SK-N-SH (cell line): ENCODE measurements around the gene MAST4. TPM values are rescaled to one million over a fixed set of nuclear protein-coding genes. Genes with fewer than 3 reads are reported as not detected.

Source experiments
- CTCF ChIA-PET: fragments of 300-600, 350-600 bp; formaldehyde crosslinking; extraction: SDS; loops from one replicate; lab custom pipeline; 2021; lab: Yijun Ruan, JAX
- POLR2A ChIA-PET: fragments of 350-600 bp; sonication (Branson Sonifier 250); formaldehyde crosslinking; extraction: SDS; loops from one replicate; lab custom pipeline; 2020; ENCODE audit warnings: antibody characterized with exemption, inconsistent platforms; lab: Yijun Ruan, JAX
- DNase-seq: peaks from one replicate; pipeline ENCODE4 v3.0.0; 2012
- H2AFZ ChIP-seq: fragments of 200-600 bp; sonication (generic); 2 replicates; pipeline ENCODE4 v1.8.1; 2016; ENCODE audit warnings: antibody characterized with exemption, mild to moderate bottlenecking, low read depth
- H3F3A ChIP-seq: fragments of 200-600 bp; sonication (generic); replicated peaks from 2 replicates; pipeline ENCODE3; 2016; ENCODE audit warnings: antibody characterized with exemption, mild to moderate bottlenecking; ENCODE audit not compliant: insufficient read depth
- H3K27ac ChIP-seq, 2 experiments: fragments of 200-500 bp in 1 of 2; fragments of 200-600 bp in 1 of 2; sonication (Bioruptor generic) in 1 of 2; sonication (generic), shearing (Covaris generic) in 1 of 2; 2 replicates each; pipeline versions ENCODE4 v1.5.1 to v1.6.1; 2014 to 2016; ENCODE audit warnings: low read depth in 2 of 2, inconsistent platforms in 1 of 2, low read length in 1 of 2, mild to moderate bottlenecking in 1 of 2, mixed read lengths in 1 of 2
- H3K27me3 ChIP-seq: fragments of 200-600 bp; sonication (generic), shearing (Covaris generic); 2 replicates; pipeline ENCODE4 v1.6.1; 2016; ENCODE audit warnings: mixed run types; ENCODE audit not compliant: insufficient read depth
- H3K36me3 ChIP-seq, 2 experiments: fragments of 200-500 bp in 1 of 2; fragments of 200-600 bp in 1 of 2; sonication (Bioruptor generic) in 1 of 2; sonication (generic) in 1 of 2; replicated peaks in 1 of 2; 2 replicates each; pipeline versions ENCODE3 to v1.5.1; 2014 to 2016; ENCODE audit warnings: low read length in 1 of 2, mild to moderate bottlenecking in 1 of 2; ENCODE audit not compliant: insufficient read depth in 2 of 2, control insufficient read depth in 1 of 2
- H3K4me1 ChIP-seq, 2 experiments: fragments of 200-500 bp in 1 of 2; fragments of 200-600 bp in 1 of 2; sonication (Bioruptor generic) in 1 of 2; sonication (generic), shearing (Covaris generic) in 1 of 2; 2 replicates each; pipeline versions ENCODE4 v1.5.1 to v1.6.1; 2014 to 2016; ENCODE audit warnings: low read depth in 1 of 2, low read length in 1 of 2, mixed run types in 1 of 2; ENCODE audit not compliant: insufficient read depth in 2 of 2, control insufficient read depth in 1 of 2
- H3K4me2 ChIP-seq: fragments of 200-600 bp; sonication (generic), shearing (Covaris generic); 2 replicates; pipeline ENCODE4 v1.6.1; 2017; ENCODE audit warnings: mixed run types
- H3K4me3 ChIP-seq, 2 experiments: fragments of 200-500 bp in 1 of 2; fragments of 200-600 bp in 1 of 2; sonication (Bioruptor generic) in 1 of 2; sonication (generic), shearing (Covaris generic) in 1 of 2; 2 replicates each; pipeline versions ENCODE4 v1.5.1 to v1.8.1; 2014 to 2016; ENCODE audit warnings: low read depth in 2 of 2, inconsistent platforms in 1 of 2, low read length in 1 of 2, mild to moderate bottlenecking in 1 of 2, mixed read lengths in 1 of 2, moderate library complexity in 1 of 2
- H3K79me2 ChIP-seq: fragments of 200-600 bp; sonication (generic); 2 replicates; pipeline ENCODE4 v1.8.1; 2017; ENCODE audit warnings: mild to moderate bottlenecking; ENCODE audit not compliant: insufficient read depth
- H3K9ac ChIP-seq: fragments of 200-600 bp; sonication (generic); 2 replicates; pipeline ENCODE4 v1.6.1; 2017; ENCODE audit warnings: mixed run types
- H3K9me2 ChIP-seq: fragments of 200-600 bp; sonication (generic); 2 replicates; pipeline ENCODE4 v1.6.1; 2017; ENCODE audit warnings: mixed run types
- H3K9me3 ChIP-seq: fragments of 200-600 bp; sonication (generic); 2 replicates; pipeline ENCODE4 v1.6.1; 2017; ENCODE audit warnings: mixed run types, mild to moderate bottlenecking, moderate library complexity
- H4K20me1 ChIP-seq: fragments of 200-600 bp; sonication (generic); 2 replicates; pipeline ENCODE4 v1.6.1; 2017; ENCODE audit warnings: mild to moderate bottlenecking, mixed run types; ENCODE audit not compliant: insufficient read depth
- CHD2 ChIP-seq: fragments of 150-350 bp; IDR thresholded peaks from 2 replicates; pipeline ENCODE4 v1.6.1; 2018; ENCODE audit warnings: low read length; ENCODE audit not compliant: partially characterized antibody
- ELF1 ChIP-seq: IDR thresholded peaks from 2 replicates; pipeline ENCODE4 v1.4.0; 2012
- EZH2phosphoT487 ChIP-seq: fragments of 200-600 bp; sonication (generic); IDR thresholded peaks from 2 replicates; pipeline ENCODE4 v1.6.1; 2017; ENCODE audit warnings: low read depth, mixed run types, mild to moderate bottlenecking, antibody characterized with exemption, moderate library complexity, borderline replicate concordance
- FOSL2 ChIP-seq: IDR thresholded peaks from 2 replicates; pipeline ENCODE4 v1.4.0; 2012; ENCODE audit warnings: low read depth, mild to moderate bottlenecking, moderate library complexity, borderline replicate concordance
- FOXM1 ChIP-seq: IDR thresholded peaks from 2 replicates; pipeline ENCODE4 v1.4.0; 2012; ENCODE audit warnings: low read depth, mild to moderate bottlenecking
- NRF1 ChIP-seq: IDR thresholded peaks from 2 replicates; pipeline ENCODE4 v1.6.1; 2012; ENCODE audit warnings: low read depth, mild to moderate bottlenecking, low read length
- PBX3 ChIP-seq: IDR thresholded peaks from 2 replicates; pipeline ENCODE4; 2012
- RCOR1 ChIP-seq: fragments of 150-350 bp; IDR thresholded peaks from 2 replicates; pipeline ENCODE4 v1.6.1; 2017; ENCODE audit warnings: antibody characterized with exemption, low read length
- RFX5 ChIP-seq: IDR thresholded peaks from 2 replicates; pipeline ENCODE4 v1.6.1; 2012; ENCODE audit warnings: mild to moderate bottlenecking, improper control_type of control experiment, low read length
- SIN3A ChIP-seq: IDR thresholded peaks from 2 replicates; pipeline ENCODE4 v1.6.1; 2012; ENCODE audit warnings: low read depth, mild to moderate bottlenecking, low read length, moderate library complexity, borderline replicate concordance
- SMC3 ChIP-seq: IDR thresholded peaks from 2 replicates; pipeline ENCODE4 v1.6.1; 2012; ENCODE audit warnings: low read depth, low read length, improper control_type of control experiment
- TCF12 ChIP-seq: IDR thresholded peaks from 2 replicates; pipeline ENCODE4 v1.4.0; 2012
- USF2 ChIP-seq: fragments of 150-350 bp; IDR thresholded peaks from 2 replicates; pipeline ENCODE4 v1.6.1; 2017; ENCODE audit warnings: antibody characterized with exemption, low read length, low read depth, borderline replicate concordance
- YY1 ChIP-seq: IDR thresholded peaks from 2 replicates; pipeline ENCODE4 v1.4.0; 2012; ENCODE audit warnings: low read depth, mild to moderate bottlenecking
- WGBS: methylation state at CpG from one replicate; pipeline ENCODE4 v1.1.6; 2017; ENCODE audit warnings: low lambda C conversion rate; 5-methylcytosine and 5-hydroxymethylcytosine counted together
- polyA plus RNA-seq, 3 experiments: library from polyadenylated mRNA; depleted of rRNA; stranded (reverse); fragments of >200 nt; gene quantifications; 2 replicates each; pipeline ENCODE4 v1.2.3, GENCODE V29; 2012
- TF ChIP-seq, protein P1 (sequence below): IDR thresholded peaks from 2 replicates; pipeline ENCODE4 v1.4.0; 2012; ENCODE audit warnings: low read depth, borderline replicate concordance
- TF ChIP-seq, protein P2 (sequence below): fragments of 200-600 bp; sonication (generic); IDR thresholded peaks from 2 replicates; pipeline ENCODE4 v1.6.1; 2017; ENCODE audit warnings: antibody characterized with exemption, mild to moderate bottlenecking, moderate library complexity
- TF ChIP-seq, protein P3 (sequence below): IDR thresholded peaks from 2 replicates; pipeline ENCODE4 v1.4.0; 2012; ENCODE audit warnings: low read depth

Gene MAST4
- polyA plus RNA-seq, 1 of the 3 experiments (the other 2 are of a cell fraction): 2.2 TPM

DNA sequence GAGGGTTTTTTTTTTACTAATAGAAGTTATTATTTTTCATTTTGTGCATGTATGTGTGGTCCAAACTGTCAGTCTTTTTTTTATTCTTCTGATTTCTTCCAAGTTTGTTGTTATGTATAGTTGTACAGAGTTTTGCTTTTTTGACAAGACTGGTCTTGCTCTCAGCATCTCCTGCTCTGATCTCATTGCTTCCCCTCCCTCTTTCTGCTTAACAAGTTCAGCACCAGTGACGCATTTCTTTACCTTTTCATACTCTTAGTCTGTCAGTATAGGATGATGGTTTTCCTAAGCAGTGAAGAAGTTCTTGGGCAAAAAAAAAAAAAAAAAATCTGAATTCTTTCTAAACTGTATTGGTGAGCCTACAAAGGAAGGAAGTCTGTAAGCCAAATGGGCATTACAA is 465.3 kb downstream of the MAST4 start:
- Histone ChIP-seq H3K4me3 (no peak overlapping the region), H3K27ac (no peak overlapping the region), H3K4me2 (no peak overlapping the region), H3K27me3 (no peaks in the 10 kb centered on the region), H3K36me3 (no peaks in the 10 kb centered on the region), H2AFZ (no peak overlapping the region)
- CTCF ChIA-PET: no interaction called here
- POLR2A ChIA-PET: no interaction called here
- TF ChIP-seq EZH2phosphoT487: no peak
- TF ChIP-seq NRF1: no peak
- no peak for TF ChIP-seq ELF1
- TF ChIP-seq, all 33 proteins: peak for 0
- no peaks in the 10 kb centered on the region for H4K20me1 ChIP-seq
- no peaks in the 10 kb centered on the region; a peak in 1 of 4 replicates for H3K4me1 ChIP-seq
- no peaks in the 10 kb centered on the region for H3F3A ChIP-seq
- H3K9me2 ChIP-seq: no peaks in the 10 kb centered on the region
- no peaks in the 10 kb centered on the region for H3K9me3 ChIP-seq
- H3K79me2 ChIP-seq: no peaks in the 10 kb centered on the region
- no peak overlapping the region for H3K9ac ChIP-seq
- WGBS: 90% methylated on average over 1 of the region's 1 CpG
- DNase-seq: no peak

GRCh38 chr5:67063055-67063454 is 466.9 kb downstream of the MAST4 start:
- POLR2A ChIA-PET: no interaction called here
- WGBS: 81% methylated on average over 3 of the region's 3 CpGs
- H3K9me2 ChIP-seq: no peaks in the 10 kb centered on the region

DNA sequence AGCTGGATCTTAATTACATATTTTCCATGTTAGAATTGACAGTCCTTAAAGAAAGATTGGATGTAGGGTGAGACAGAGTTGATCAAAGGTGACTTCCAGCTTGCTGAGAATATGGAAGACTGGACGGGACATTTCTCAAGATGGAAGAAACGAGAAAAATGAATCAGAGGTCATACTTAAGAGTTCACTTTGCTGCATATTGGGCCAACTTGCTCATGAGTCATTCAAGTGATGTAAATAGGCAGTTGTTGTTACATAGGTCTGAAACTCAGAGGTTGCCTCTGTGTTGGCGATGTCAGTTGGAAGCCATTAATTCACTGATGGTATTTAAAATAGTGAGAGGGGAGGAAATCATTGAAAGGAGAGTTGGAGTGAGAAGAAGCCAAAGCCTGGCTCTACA is 467.6 kb downstream of the MAST4 start:
- no peaks in the 10 kb centered on the region for H3K9me2 ChIP-seq
- POLR2A ChIA-PET: no interaction called here
- no peak overlapping the region for H3K9ac ChIP-seq
- DNase-seq: no peak
- no peaks in the 10 kb centered on the region for H3F3A ChIP-seq
- no peaks in the 10 kb centered on the region for H3K79me2 ChIP-seq
- no peak overlapping the region for H2AFZ ChIP-seq
- H4K20me1 ChIP-seq: no peaks in the 10 kb centered on the region
- 90% methylated on average over 3 of the region's 3 CpGs for WGBS
- H3K4me3 ChIP-seq: no peak overlapping the region
- H3K4me2 ChIP-seq: no peak overlapping the region
- H3K27ac ChIP-seq: no peak overlapping the region
- no peaks in the 10 kb centered on the region; a peak in 1 of 4 replicates for H3K4me1 ChIP-seq
- no peaks in the 10 kb centered on the region for H3K36me3 ChIP-seq
- no peaks in the 10 kb centered on the region for H3K27me3 ChIP-seq
- CTCF ChIA-PET: no interaction called here
- H3K9me3 ChIP-seq: no peaks in the 10 kb centered on the region
- TF ChIP-seq ELF1 (no peak), FOXM1 (no peak), TCF12 (no peak), PBX3 (no peak), SMC3 (no peak), RCOR1 (no peak), USF2 (no peak), SIN3A (no peak), YY1 (no peak)
- TF ChIP-seq, protein P1, sequence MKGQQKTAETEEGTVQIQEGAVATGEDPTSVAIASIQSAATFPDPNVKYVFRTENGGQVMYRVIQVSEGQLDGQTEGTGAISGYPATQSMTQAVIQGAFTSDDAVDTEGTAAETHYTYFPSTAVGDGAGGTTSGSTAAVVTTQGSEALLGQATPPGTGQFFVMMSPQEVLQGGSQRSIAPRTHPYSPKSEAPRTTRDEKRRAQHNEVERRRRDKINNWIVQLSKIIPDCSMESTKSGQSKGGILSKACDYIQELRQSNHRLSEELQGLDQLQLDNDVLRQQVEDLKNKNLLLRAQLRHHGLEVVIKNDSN: no peak
- TF ChIP-seq, protein P2, sequence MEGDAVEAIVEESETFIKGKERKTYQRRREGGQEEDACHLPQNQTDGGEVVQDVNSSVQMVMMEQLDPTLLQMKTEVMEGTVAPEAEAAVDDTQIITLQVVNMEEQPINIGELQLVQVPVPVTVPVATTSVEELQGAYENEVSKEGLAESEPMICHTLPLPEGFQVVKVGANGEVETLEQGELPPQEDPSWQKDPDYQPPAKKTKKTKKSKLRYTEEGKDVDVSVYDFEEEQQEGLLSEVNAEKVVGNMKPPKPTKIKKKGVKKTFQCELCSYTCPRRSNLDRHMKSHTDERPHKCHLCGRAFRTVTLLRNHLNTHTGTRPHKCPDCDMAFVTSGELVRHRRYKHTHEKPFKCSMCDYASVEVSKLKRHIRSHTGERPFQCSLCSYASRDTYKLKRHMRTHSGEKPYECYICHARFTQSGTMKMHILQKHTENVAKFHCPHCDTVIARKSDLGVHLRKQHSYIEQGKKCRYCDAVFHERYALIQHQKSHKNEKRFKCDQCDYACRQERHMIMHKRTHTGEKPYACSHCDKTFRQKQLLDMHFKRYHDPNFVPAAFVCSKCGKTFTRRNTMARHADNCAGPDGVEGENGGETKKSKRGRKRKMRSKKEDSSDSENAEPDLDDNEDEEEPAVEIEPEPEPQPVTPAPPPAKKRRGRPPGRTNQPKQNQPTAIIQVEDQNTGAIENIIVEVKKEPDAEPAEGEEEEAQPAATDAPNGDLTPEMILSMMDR: no peak
- TF ChIP-seq, protein P3, sequence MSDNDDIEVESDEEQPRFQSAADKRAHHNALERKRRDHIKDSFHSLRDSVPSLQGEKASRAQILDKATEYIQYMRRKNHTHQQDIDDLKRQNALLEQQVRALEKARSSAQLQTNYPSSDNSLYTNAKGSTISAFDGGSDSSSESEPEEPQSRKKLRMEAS: no peak

More at GRCh38 chr5:67063055-67063454, 466.9 kb downstream of the MAST4 start:
- Histone ChIP-seq H3K27ac (no peak overlapping the region), H3K9ac (no peak overlapping the region), H3K27me3 (no peaks in the 10 kb centered on the region), H3K9me3 (no peaks in the 10 kb centered on the region), H3K79me2 (no peaks in the 10 kb centered on the region), H3K4me3 (no peak overlapping the region), H2AFZ (no peak overlapping the region), H3K4me2 (no peak overlapping the region), H3F3A (no peaks in the 10 kb centered on the region), H4K20me1 (no peaks in the 10 kb centered on the region), H3K4me1 (no peaks in the 10 kb centered on the region; a peak in 1 of 4 replicates), H3K36me3 (no peaks in the 10 kb centered on the region)
- no peak for DNase-seq
- no peak for TF ChIP-seq ELF1
- no peak for TF ChIP-seq FOSL2
- no peak for TF ChIP-seq RFX5
- TF ChIP-seq CHD2: no peak
- CTCF ChIA-PET: interaction anchor here (0.6 kb wide), 1 partner anchor 84 kb away, joined by 3 read pairs; no protein-coding TSS in a partner anchor
